HEK293 (cell line): Measurements from ENCODE around the gene TBL1XR1.

Source experiments
- CTCF ChIA-PET: fragments of 350-600 bp; formaldehyde crosslinking; extraction: SDS; loops from one replicate; lab custom pipeline; 2021; ENCODE audit warnings: antibody characterized with exemption; lab: Yijun Ruan, JAX
- POLR2A ChIA-PET: fragments of 300-600 bp; formaldehyde crosslinking; extraction: SDS; loops from one replicate; lab custom pipeline; 2020; ENCODE audit warnings: antibody characterized with exemption, inconsistent platforms; lab: Yijun Ruan, JAX
- H3K27ac ChIP-seq: fragments of 200-500 bp; sonication (Bioruptor generic); 2 replicates; pipeline ENCODE4 v1.5.1; 2014; ENCODE audit warnings: low read depth, low read length, control low read depth, inconsistent platforms; ENCODE audit errors: extremely low read depth
- H3K36me3 ChIP-seq, 2 experiments: fragments of 200-500 bp in 1 of 2; sonication (Bioruptor generic) in 1 of 2; 1 replicate in 1 of 2; 2 replicates in 1 of 2; pipeline ENCODE4 v1.5.1; 2014 to 2017; ENCODE audit warnings: inconsistent platforms in 2 of 2, low read length in 2 of 2; ENCODE audit not compliant: control insufficient read depth in 2 of 2, insufficient read depth in 1 of 2
- H3K4me1 ChIP-seq: fragments of 200-500 bp; sonication (Bioruptor generic); 2 replicates; pipeline ENCODE4 v1.5.1; 2014; ENCODE audit warnings: mild to moderate bottlenecking, low read length, inconsistent platforms; ENCODE audit not compliant: control insufficient read depth, insufficient read depth
- H3K4me3 ChIP-seq: 2 replicates; pipeline ENCODE4 v1.5.1; 2011; ENCODE audit warnings: low read depth, mild to moderate bottlenecking, control low read depth, low read length, moderate library complexity
- H3K9me3 ChIP-seq: fragments of 200-500 bp; sonication (Bioruptor generic); 2 replicates; pipeline ENCODE4 v1.5.1; 2014; ENCODE audit warnings: low read depth, low read length, inconsistent platforms; ENCODE audit not compliant: control insufficient read depth, insufficient read depth
- CTCF ChIP-seq: fragments of 450-650 bp; formaldehyde crosslinking; IDR thresholded peaks from 2 replicates; pipeline ENCODE4 v1.5.1; 2016; ENCODE audit warnings: missing biosample characterization, missing genetic modification characterization
- INSM2 ChIP-seq: fragments of 450-650 bp; formaldehyde crosslinking; IDR thresholded peaks from 2 replicates; pipeline ENCODE4 v1.5.1; 2016; ENCODE audit warnings: missing biosample characterization, missing genetic modification characterization
- MEIS1 ChIP-seq: sonication (generic); formaldehyde crosslinking; IDR thresholded peaks from 2 replicates; pipeline ENCODE4 v1.8.1; 2022; ENCODE audit warnings: missing genetic modification reagents, mild to moderate bottlenecking, borderline replicate concordance
- ZBTB26 ChIP-seq: fragments of 450-650 bp; formaldehyde crosslinking; optimal IDR thresholded peaks from 2 replicates; pipeline ENCODE3; 2016; ENCODE audit warnings: missing biosample characterization, mild to moderate bottlenecking, missing genetic modification characterization
- ZBTB8A ChIP-seq: fragments of 450-650 bp; formaldehyde crosslinking; IDR thresholded peaks from 2 replicates; pipeline ENCODE4 v1.5.1; 2016; ENCODE audit warnings: missing biosample characterization, missing genetic modification characterization
- ZNF114 ChIP-seq: fragments of 450-650 bp; formaldehyde crosslinking; IDR thresholded peaks from 2 replicates; pipeline ENCODE4 v1.5.0; 2017; ENCODE audit warnings: missing biosample characterization, missing genetic modification characterization
- ZNF133 ChIP-seq: fragments of 450-650 bp; formaldehyde crosslinking; IDR thresholded peaks from 2 replicates; pipeline ENCODE4 v1.5.1; 2016; ENCODE audit warnings: missing biosample characterization, missing genetic modification characterization
- ZNF175 ChIP-seq: fragments of 450-650 bp; formaldehyde crosslinking; IDR thresholded peaks from 2 replicates; pipeline ENCODE4 v1.5.1; 2016; ENCODE audit warnings: missing biosample characterization, missing genetic modification characterization
- ZNF24 ChIP-seq: fragments of 450-650 bp; formaldehyde crosslinking; IDR thresholded peaks from 2 replicates; pipeline ENCODE4 v1.5.1; 2016; ENCODE audit warnings: missing biosample characterization, missing genetic modification characterization
- ZNF280C ChIP-seq: fragments of 450-650 bp; formaldehyde crosslinking; IDR thresholded peaks from 2 replicates; pipeline ENCODE4 v1.5.1; 2016; ENCODE audit warnings: missing biosample characterization, missing genetic modification characterization
- ZNF335 ChIP-seq: fragments of 450-650 bp; formaldehyde crosslinking; conservative IDR thresholded peaks from 2 replicates; pipeline ENCODE4 v1.5.1; 2016; ENCODE audit warnings: missing biosample characterization, missing genetic modification characterization
- ZNF488 ChIP-seq: fragments of 450-650 bp; formaldehyde crosslinking; IDR thresholded peaks from 2 replicates; pipeline ENCODE4 v1.5.1; 2016; ENCODE audit warnings: missing biosample characterization, missing genetic modification characterization
- ZNF510 ChIP-seq: fragments of 450-650 bp; formaldehyde crosslinking; IDR thresholded peaks from 2 replicates; pipeline ENCODE4 v1.5.1; 2018; ENCODE audit warnings: mild to moderate bottlenecking, missing genetic modification characterization, missing biosample characterization; ENCODE audit not compliant: insufficient replicate concordance
- ZNF513 ChIP-seq: fragments of 450-650 bp; IDR thresholded peaks from 2 replicates; pipeline ENCODE4 v1.5.1; 2018; ENCODE audit warnings: missing biosample characterization, missing genetic modification characterization
- ZNF549 ChIP-seq: fragments of 450-650 bp; IDR thresholded peaks from 2 replicates; pipeline ENCODE4 v1.5.1; 2018; ENCODE audit warnings: missing biosample characterization, missing genetic modification characterization, mild to moderate bottlenecking, inconsistent platforms, moderate library complexity
- ZNF580 ChIP-seq: fragments of 450-650 bp; formaldehyde crosslinking; IDR thresholded peaks from 2 replicates; pipeline ENCODE4 v1.5.1; 2016; ENCODE audit warnings: missing biosample characterization, missing genetic modification characterization
- ZNF639 ChIP-seq: fragments of 450-650 bp; formaldehyde crosslinking; IDR thresholded peaks from 2 replicates; pipeline ENCODE4 v1.5.1; 2016; ENCODE audit warnings: missing biosample characterization, missing genetic modification characterization
- ZNF654 ChIP-seq: fragments of 450-650 bp; formaldehyde crosslinking; IDR thresholded peaks from 2 replicates; pipeline ENCODE4 v1.5.1; 2016; ENCODE audit warnings: low read depth, missing biosample characterization, missing genetic modification characterization
- ZNF791 ChIP-seq: fragments of 450-650 bp; formaldehyde crosslinking; IDR thresholded peaks from 2 replicates; pipeline ENCODE4 v1.5.1; 2016; ENCODE audit warnings: missing biosample characterization, missing genetic modification characterization

TBL1XR1 gene

GRCh38 chr3:177050501-177051237 is 146.6 kb downstream of the TBL1XR1 start:
- no peaks in the 10 kb centered on the region for H3K4me1 ChIP-seq
- no peak for TF ChIP-seq ZNF639 (tag by site-specific recombination)
- TF ChIP-seq ZNF280C = no peak
- TF ChIP-seq ZNF335 (tag by site-specific recombination) = no peak
- peak; percentile 39 for TF ChIP-seq ZNF654 (tag by site-specific recombination)
- H3K27ac ChIP-seq = no peak overlapping the region
- no peak overlapping the region for H3K4me3 ChIP-seq
- CTCF ChIA-PET = interaction anchor here (0.5 to 1.4 kb wide), 12 partner anchors 9 to 1339 kb away, joined by 3 to 11 read pairs (median 3); no protein-coding TSS in a partner anchor
- H3K36me3 ChIP-seq = peaks cover 10 to 61% of the 10 kb centered on the region in 2 experiments
- H3K9me3 ChIP-seq = no peaks in the 10 kb centered on the region
- POLR2A ChIA-PET = no interaction called here

- no peak overlapping the region for H3K4me3 ChIP-seq
- CTCF ChIA-PET = no interaction called here
- H3K4me1 ChIP-seq = no peaks in the 10 kb centered on the region
Measured at GRCh38 chr3:177045767-177046166, 151.5 kb downstream of the TBL1XR1 start.

More at GRCh38 chr3:177045767-177046166, 151.5 kb downstream of the TBL1XR1 start:
- peaks cover 10 to 88% of the 10 kb centered on the region in 2 experiments; a peak in 2 of 3 replicates for H3K36me3 ChIP-seq
- POLR2A ChIA-PET = no interaction called here
- TF ChIP-seq ZNF510 (tag by site-specific recombination) (no peak), ZBTB8A (tag by site-specific recombination) (no peak), ZNF24 (tag by site-specific recombination) (no peak), ZNF513 (tag by site-specific recombination) (no peak), ZNF488 (tag by site-specific recombination) (no peak), ZNF549 (no peak), ZNF133 (tag by site-specific recombination) (no peak), ZNF114 (tag by site-specific recombination) (no peak), ZBTB26 (tag by site-specific recombination) (no peak), ZNF580 (tag by site-specific recombination) (no peak), CTCF (tag by site-specific recombination) (no peak), MEIS1 (no peak), ZNF175 (tag by site-specific recombination) (no peak), ZNF791 (tag by site-specific recombination) (no peak), INSM2 (tag by site-specific recombination) (no peak)
- no peaks in the 10 kb centered on the region for H3K9me3 ChIP-seq
- H3K27ac ChIP-seq = no peak overlapping the region
